Fibroblast of lung (primary cell): Measurements from ENCODE around the gene HPCAL1.

Experiments used
- EZH2 ChIP-seq: IDR thresholded peaks from 2 replicates; pipeline ENCODE4 v1.5.1; 2012; ENCODE audit warnings: low read length, control low read depth, mild to moderate bottlenecking; ENCODE audit errors: missing control alignments
- TF ChIP-seq, protein P1 (sequence below), 2 donors: IDR thresholded peaks in 1 of 2; conservative IDR thresholded peaks in 1 of 2; 1 replicate in 1 of 2; 2 replicates in 1 of 2; pipeline ENCODE4 v1.5.1; 2011 to 2012; ENCODE audit warnings: low read length in 2 of 2, control low read depth in 1 of 2, inconsistent platforms in 1 of 2, low read depth in 1 of 2, mild to moderate bottlenecking in 1 of 2

DNA sequence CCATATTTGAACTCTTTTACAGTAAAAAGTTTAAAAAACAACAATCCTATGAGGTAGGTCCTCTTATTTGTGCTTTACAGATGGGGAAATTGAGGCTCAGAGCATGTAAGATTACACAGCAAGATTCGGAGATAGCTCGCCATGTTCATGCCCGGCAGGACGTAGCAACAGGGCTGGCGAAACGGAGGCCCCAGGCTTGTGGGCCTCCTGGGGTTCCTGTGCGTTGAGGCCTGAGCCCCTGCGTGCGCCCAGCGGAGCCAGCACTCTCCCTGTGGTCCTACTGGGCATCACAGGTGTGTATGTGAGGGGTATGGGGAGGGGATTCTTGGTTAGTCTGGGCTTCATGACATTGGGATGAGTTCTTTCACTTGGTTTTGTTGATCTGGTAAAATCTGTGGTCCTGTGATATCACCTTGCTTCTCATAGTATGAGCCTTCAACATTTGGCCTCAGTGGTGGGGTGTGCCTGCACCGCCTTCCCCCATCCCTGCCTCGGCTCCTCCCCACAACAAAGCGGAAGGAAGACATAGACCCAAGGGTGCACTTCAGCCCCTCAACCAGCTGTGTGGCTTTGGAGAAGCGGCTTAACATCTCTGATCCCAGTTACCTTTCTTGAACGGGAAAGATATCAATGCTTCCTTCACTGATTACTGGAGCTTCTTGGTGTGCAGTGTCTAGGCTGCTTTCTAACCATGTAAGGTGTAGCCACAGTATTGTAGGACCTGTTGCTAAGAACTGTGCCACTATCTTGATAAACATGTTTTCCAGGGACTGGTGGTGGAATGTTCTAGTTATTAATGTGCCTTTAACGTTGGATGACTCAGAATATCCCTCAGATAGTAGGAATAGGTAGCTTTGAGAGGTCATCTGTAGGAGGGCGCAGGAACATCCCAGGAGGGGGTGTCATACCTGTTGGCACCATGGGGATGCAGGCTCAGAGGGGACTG lies 37.2 kb downstream of the HPCAL1 start:
- TF ChIP-seq, protein P1, sequence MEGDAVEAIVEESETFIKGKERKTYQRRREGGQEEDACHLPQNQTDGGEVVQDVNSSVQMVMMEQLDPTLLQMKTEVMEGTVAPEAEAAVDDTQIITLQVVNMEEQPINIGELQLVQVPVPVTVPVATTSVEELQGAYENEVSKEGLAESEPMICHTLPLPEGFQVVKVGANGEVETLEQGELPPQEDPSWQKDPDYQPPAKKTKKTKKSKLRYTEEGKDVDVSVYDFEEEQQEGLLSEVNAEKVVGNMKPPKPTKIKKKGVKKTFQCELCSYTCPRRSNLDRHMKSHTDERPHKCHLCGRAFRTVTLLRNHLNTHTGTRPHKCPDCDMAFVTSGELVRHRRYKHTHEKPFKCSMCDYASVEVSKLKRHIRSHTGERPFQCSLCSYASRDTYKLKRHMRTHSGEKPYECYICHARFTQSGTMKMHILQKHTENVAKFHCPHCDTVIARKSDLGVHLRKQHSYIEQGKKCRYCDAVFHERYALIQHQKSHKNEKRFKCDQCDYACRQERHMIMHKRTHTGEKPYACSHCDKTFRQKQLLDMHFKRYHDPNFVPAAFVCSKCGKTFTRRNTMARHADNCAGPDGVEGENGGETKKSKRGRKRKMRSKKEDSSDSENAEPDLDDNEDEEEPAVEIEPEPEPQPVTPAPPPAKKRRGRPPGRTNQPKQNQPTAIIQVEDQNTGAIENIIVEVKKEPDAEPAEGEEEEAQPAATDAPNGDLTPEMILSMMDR (conservative IDR thresholded peaks at IDR 0.05 in 1 of 2, IDR thresholded peaks at IDR 0.05 in 1 of 2; ENCODE audit: low read depth in 1 of 2, low read length in 2 of 2): no peak
- TF ChIP-seq EZH2: no peak
